Endothelial cell of umbilical vein (primary cell): Measurements from ENCODE around the gene GRIFIN. TPM values are rescaled to one million over a fixed set of nuclear protein-coding genes. Genes with fewer than 3 reads are reported as not detected.

Source experiments
- BruUV-seq: library from RNA; stranded (reverse); fragments of 400-500 nt; replicated peaks from 2 replicates; lab custom pipeline; 2021; lab: Mats Ljungman, UMichigan
- CTCF ChIA-PET: fragments of 300-600, 350-600 bp; sonication (Branson Sonifier 250); formaldehyde crosslinking; loops from one replicate; lab custom pipeline; 2021; ENCODE audit warnings: antibody characterized with exemption, inconsistent platforms; lab: Charles Lee
- POLR2A ChIA-PET: fragments of 300-600, 350-600 bp; sonication (Branson Sonifier 250); formaldehyde crosslinking; loops from one replicate; lab custom pipeline; 2021; ENCODE audit warnings: antibody characterized with exemption, inconsistent platforms; lab: Charles Lee
- DNase-seq: peaks from one replicate; pipeline ENCODE4 v3.0.0-alpha.2; 2011; ENCODE audit warnings: low read depth, low spot score
- FAIRE-seq: peaks from 2 replicates; lab custom pipeline; 2011; peaks lifted over from hg19 to GRCh38; lab: Jason Lieb, UNC
- H2AFZ ChIP-seq: 2 replicates; pipeline ENCODE4 v1.6.0; 2012; ENCODE audit warnings: low read depth, low read length, control low read depth, inconsistent platforms
- H3K27ac ChIP-seq: 2 replicates; pipeline ENCODE4 v1.5.1; 2011; ENCODE audit warnings: low read depth, mild to moderate bottlenecking, control low read depth, low read length, moderate library complexity; ENCODE audit not compliant: insufficient read depth
- H3K27me3 ChIP-seq, 2 experiments: 2 replicates each; pipeline versions ENCODE4 v1.6.0 to v1.6.1; 2011; ENCODE audit warnings: low read length in 2 of 2, mixed read lengths in 1 of 2; ENCODE audit not compliant: control insufficient read depth in 2 of 2, insufficient read depth in 2 of 2
- H3K36me3 ChIP-seq, 2 experiments: 2 replicates in 1 of 2; 3 replicates in 1 of 2; pipeline ENCODE4 v1.5.1; 2011; ENCODE audit warnings: low read length in 2 of 2, mild to moderate bottlenecking in 1 of 2, moderate library complexity in 1 of 2; ENCODE audit not compliant: control insufficient read depth in 2 of 2, insufficient read depth in 2 of 2; ENCODE audit errors: extremely low read depth in 1 of 2
- H3K4me1 ChIP-seq: 3 replicates; pipeline ENCODE4 v1.5.1; 2011; ENCODE audit warnings: mild to moderate bottlenecking, low read length; ENCODE audit not compliant: control insufficient read depth, insufficient read depth; ENCODE audit errors: extremely low read depth
- H3K4me2 ChIP-seq: 2 replicates; pipeline ENCODE4 v1.6.1; 2011; ENCODE audit warnings: low read length, control low read depth, mixed read lengths; ENCODE audit not compliant: insufficient read depth
- H3K4me3 ChIP-seq, 3 experiments: fragments of 200-600 bp in 1 of 3; sonication (generic), shearing (Covaris generic) in 1 of 3; replicated peaks in 1 of 3; 2 replicates each; pipeline ENCODE4 v1.5.1; 2011 to 2016; ENCODE audit warnings: control low read depth in 3 of 3, low read length in 3 of 3, mild to moderate bottlenecking in 2 of 3, inconsistent platforms in 1 of 3, low read depth in 1 of 3, moderate library complexity in 1 of 3; ENCODE audit not compliant: insufficient read depth in 1 of 3
- H3K79me2 ChIP-seq: 2 replicates; pipeline ENCODE4 v1.6.0; 2012; ENCODE audit warnings: low read length, inconsistent platforms; ENCODE audit not compliant: control insufficient read depth, insufficient read depth
- H3K9ac ChIP-seq: replicated peaks from 2 replicates; pipeline ENCODE3; 2011; ENCODE audit warnings: low read length, control low read depth; ENCODE audit not compliant: insufficient read depth; ENCODE audit errors: extremely low read depth
- H3K9me1 ChIP-seq: replicated peaks from 3 replicates; pipeline ENCODE4 v1.6.0; 2011; ENCODE audit warnings: mild to moderate bottlenecking, low read length; ENCODE audit not compliant: control insufficient read depth, insufficient read depth; ENCODE audit errors: extremely low read depth
- H3K9me3 ChIP-seq: replicated peaks from 2 replicates; pipeline ENCODE4 v1.5.1; 2012; ENCODE audit warnings: low read length, inconsistent platforms; ENCODE audit not compliant: control insufficient read depth, insufficient read depth
- H4K20me1 ChIP-seq: replicated peaks from 2 replicates; pipeline ENCODE3; 2011; ENCODE audit warnings: mild to moderate bottlenecking, low read length; ENCODE audit not compliant: control insufficient read depth, insufficient read depth; ENCODE audit errors: extremely low read depth
- CTCF ChIP-seq, 2 donors: IDR thresholded peaks; 1 replicate in 1 of 2; 2 replicates in 1 of 2; pipeline ENCODE4 v1.5.1; 2011; ENCODE audit warnings: low read length in 2 of 2, mild to moderate bottlenecking in 2 of 2, moderate library complexity in 2 of 2, control low read depth in 1 of 2, inconsistent platforms in 1 of 2, low read depth in 1 of 2; ENCODE audit not compliant: insufficient read depth in 1 of 2; ENCODE audit errors: extremely low read depth in 1 of 2
- EZH2 ChIP-seq: IDR thresholded peaks from 2 replicates; pipeline ENCODE4 v1.6.1; 2012; ENCODE audit warnings: borderline replicate concordance, low read depth, mild to moderate bottlenecking, moderate library complexity, low read length, inconsistent platforms; ENCODE audit not compliant: severe bottlenecking
- FOS ChIP-seq: IDR thresholded peaks from 2 replicates; pipeline ENCODE4 v1.6.1; 2011; ENCODE audit warnings: mild to moderate bottlenecking, low read length, moderate library complexity, borderline replicate concordance; ENCODE audit not compliant: insufficient read depth
- GATA2 ChIP-seq: IDR thresholded peaks from 2 replicates; pipeline ENCODE4 v1.7.0; 2011; ENCODE audit warnings: low read depth, mild to moderate bottlenecking, moderate library complexity, mixed read lengths, low read length; ENCODE audit not compliant: insufficient read length, insufficient read depth
- JUN ChIP-seq: IDR thresholded peaks from 2 replicates; pipeline ENCODE4 v1.6.1; 2011; ENCODE audit warnings: borderline replicate concordance, low read depth; ENCODE audit not compliant: insufficient read length, insufficient read depth
- MAX ChIP-seq: IDR thresholded peaks from 2 replicates; pipeline ENCODE4 v1.6.1; 2011; ENCODE audit not compliant: insufficient read depth, insufficient read length
- MYC ChIP-seq: IDR thresholded peaks from one replicate; pipeline ENCODE4 v1.6.1; 2011; ENCODE audit warnings: mild to moderate bottlenecking, low read depth, low read length
- POLR2A ChIP-seq: IDR thresholded peaks from 2 replicates; pipeline ENCODE4 v1.6.1; 2012; ENCODE audit warnings: low read depth, mild to moderate bottlenecking, control low read depth, low read length
- POLR2AphosphoS5 ChIP-seq: IDR thresholded peaks from 2 replicates; pipeline ENCODE4 v1.6.1; 2012; ENCODE audit warnings: low read depth, mild to moderate bottlenecking, control low read depth, low read length, moderate library complexity; ENCODE audit not compliant: insufficient read depth
- dilution Hi-C: fragments of 300-500 bp; cut with MboI; formaldehyde crosslinking; loops from one replicate; pipeline ENCODE4 v1.15.0; 2019; ENCODE audit warnings: low sequenced_read_pairs; ENCODE audit not compliant: extremely low pct_ligation_motif_present
- intact Hi-C: fragments of 100-400 bp; cut with micrococcal nuclease; formaldehyde crosslinking; loops from one replicate; pipeline ENCODE4 v1.10.0; 2022
- polyA plus RNA-seq, 4 experiments: library from polyadenylated mRNA; depleted of rRNA in 3 of 4; stranded (reverse) in 3 of 4; unstranded in 1 of 4; fragments of >200 nt; gene quantifications; 2 replicates each; pipeline versions ENCODE4 v1.2.1 to v1.2.3, GENCODE V29; 2011 to 2012; ENCODE audit warnings: missing spikeins in 1 of 4
- total RNA-seq: library from RNA; stranded (reverse); gene quantifications from 2 replicates; pipeline ENCODE4 v1.2.3, GENCODE V29; 2021

GRIFIN gene
- total and polyA plus RNA-seq, 2 donors (not counting 3 experiments of a cell fraction or from before 2014, with no cell fraction given) = not detected

GRCh38 chr7:2478800-2479199 is 2.6 kb upstream of the GRIFIN start:
- Histone ChIP-seq H4K20me1 (no peaks in the 10 kb centered on the region), H3K27ac (no peak overlapping the region), H3K9me1 (no peaks in the 10 kb centered on the region), H3K9ac (no peak overlapping the region), H3K4me2 (no peak overlapping the region), H3K79me2 (no peaks in the 10 kb centered on the region), H3K36me3 (no peaks in the 10 kb centered on the region), H3K4me3 (no peak overlapping the region), H2AFZ (no peak overlapping the region), H3K4me1 (no peaks in the 10 kb centered on the region), H3K9me3 (no peaks in the 10 kb centered on the region), H3K27me3 (peaks cover 0 to 4% of the 10 kb centered on the region in 2 experiments)
- intact Hi-C loops (loop anchor here (5.0 to 10.0 kb wide), 2 partner anchors 156 to 184 kb away; partner anchors contain the start of gene TTYH3), dilution Hi-C loops (no loop called here)
- ChIA-PET CTCF (interaction anchor here (1.0 to 3.1 kb wide), 8 partner anchors 10 to 202 kb away, joined by 3 to 12 read pairs (median 3); no protein-coding TSS in a partner anchor), POLR2A (no interaction called here)
- DNase-seq = no peak
- no TSS peak for BruUV-seq
- no peak for FAIRE-seq
- TF ChIP-seq JUN (no peak), POLR2AphosphoS5 (no peak), MAX (no peak), EZH2 (no peak), CTCF (IDR thresholded peaks at IDR 0.05; ENCODE audit: extremely low read depth in 1 of 2, insufficient read depth in 1 of 2, low read depth in 1 of 2, low read length in 2 of 2) (no peak), FOS (no peak), POLR2A (no peak), MYC (no peak), GATA2 (no peak)
